Transverse colon (tissue), 4 donors: ENCODE measurements around the gene MTMR10. TPM values are rescaled to one million over a fixed set of nuclear protein-coding genes. Genes with fewer than 3 reads are reported as not detected.

Experiments used
- DNase-seq: peaks from one replicate; pipeline ENCODE4 v3.0.0-alpha.2; 2019
- H3K27ac ChIP-seq, 4 donors: fragments of 200-600 bp; sonication (generic); 2 replicates each; pipeline ENCODE4 v1.5.1; 2016 to 2018; ENCODE audit warnings: inconsistent platforms in 4 of 4
- H3K27me3 ChIP-seq: fragments of 200-600 bp; sonication (generic); 2 replicates; pipeline ENCODE4 v1.5.1; 2017; ENCODE audit warnings: inconsistent platforms
- H3K36me3 ChIP-seq, 4 donors: fragments of 200-600 bp; sonication (generic); 2 replicates each; pipeline ENCODE4 v1.5.1; 2017 to 2019; ENCODE audit warnings: inconsistent platforms in 4 of 4
- H3K4me1 ChIP-seq, 4 donors: fragments of 200-600 bp; sonication (generic); 2 replicates each; pipeline ENCODE4 v1.5.1; 2017 to 2020; ENCODE audit warnings: inconsistent platforms in 4 of 4
- H3K4me3 ChIP-seq, 4 donors: fragments of 200-600 bp; sonication (generic); 1 replicate in 1 of 4; 2 replicates in 3 of 4; pipeline versions ENCODE4 v1.5.1 to v1.6.1; 2017 to 2019; ENCODE audit warnings: inconsistent platforms in 4 of 4
- H3K9me3 ChIP-seq, 2 donors: fragments of 200-600 bp; sonication (generic); 2 replicates each; pipeline ENCODE4 v1.5.1; 2017 to 2019; ENCODE audit warnings: inconsistent platforms in 2 of 2
- CTCF ChIP-seq, 5 experiments: fragments of 200-600 bp in 3 of 5; fragments of 450-650 bp in 2 of 5; sonication (generic) in 3 of 5; IDR thresholded peaks; 1 replicate in 2 of 5; 2 replicates in 3 of 5; pipeline ENCODE4 v1.5.1; 2016 to 2017; ENCODE audit warnings: antibody characterized with exemption in 5 of 5, inconsistent platforms in 3 of 5, mild to moderate bottlenecking in 2 of 5, moderate library complexity in 1 of 5
- EP300 ChIP-seq: sonication (generic); formaldehyde crosslinking; IDR thresholded peaks from one replicate; pipeline ENCODE4 v1.6.1; 2017; ENCODE audit warnings: antibody characterized with exemption, low read depth
- POLR2A ChIP-seq: fragments of 450-650 bp; IDR thresholded peaks from one replicate; pipeline ENCODE4 v1.6.1; 2016; ENCODE audit warnings: antibody characterized with exemption, mild to moderate bottlenecking, moderate library complexity
- POLR2AphosphoS5 ChIP-seq, 3 donors: sonication (generic); formaldehyde crosslinking; IDR thresholded peaks; one replicate each; pipeline ENCODE4 v1.6.1; 2016; ENCODE audit warnings: antibody characterized with exemption in 3 of 3
- WGBS, 2 donors: methylation state at CpG; one replicate each; pipeline ENCODE4 v1.1.5; 2018; ENCODE audit warnings: low coverage in 1 of 2; 5-methylcytosine and 5-hydroxymethylcytosine counted together
- in situ Hi-C, 4 donors: fragments of 200-750 bp; cut with MboI; loops; one replicate each; pipeline versions ENCODE4 v1.15.0 to v1.15.1; 2017; ENCODE audit warnings: low sequenced_read_pairs in 3 of 4, low pct_ligation_motif_present in 1 of 4, low pct_unique_long_range_greater_than_20kb in 1 of 4
- intact Hi-C: fragments of 100-400 bp; cut with DNase I; formaldehyde crosslinking; loops from one replicate; pipeline ENCODE4 v1.15.1; 2023; ENCODE audit warnings: low total_unique reads
- total RNA-seq, 4 donors: library from RNA; depleted of rRNA; stranded (reverse); fragments of >200 nt; gene quantifications; one replicate each; pipeline ENCODE4 v1.1.0, GENCODE V29; 2016

The MTMR10 gene
- total RNA-seq, 4 donors from 2014 or later, result 11.1 to 40.8 (median 32.7) TPM

DNA sequence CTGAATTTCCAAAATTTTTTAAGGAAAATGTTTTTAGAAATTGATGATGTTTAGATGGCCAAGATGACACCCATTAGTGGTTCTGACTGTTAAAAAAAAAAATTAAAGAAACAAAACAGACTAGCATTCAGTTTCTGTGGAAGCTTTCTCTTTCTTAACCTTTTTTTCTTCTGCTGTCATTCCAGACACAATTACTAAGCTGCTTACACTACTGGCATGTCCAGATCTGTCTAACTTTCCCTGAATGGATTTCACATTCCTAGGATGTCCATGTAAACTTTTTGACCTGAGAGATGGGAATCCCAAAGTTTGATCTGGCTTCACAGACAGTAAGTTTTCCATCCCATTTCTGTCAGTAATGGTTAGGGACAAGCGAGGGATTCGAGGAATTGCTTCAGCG is 10.3 kb upstream of the MTMR10 start:
- no peak overlapping the region for H3K27ac ChIP-seq
- no peak overlapping the region for H3K4me3 ChIP-seq
- WGBS, 2 donors, result 94% methylated on average over 3 of the region's 3 CpGs; no CpG with 5 or more reads in 1 of the 2 donors
- no peaks in the 10 kb centered on the region for H3K9me3 ChIP-seq
- in situ Hi-C loops (no loop called here), intact Hi-C loops (no loop called here)
- peaks cover 0 to 3% (median 0%) of the 10 kb centered on the region in 4 donors for H3K4me1 ChIP-seq
- H3K27me3 ChIP-seq, result no peaks in the 10 kb centered on the region
- DNase-seq, result no peak
- no peaks in the 10 kb centered on the region for H3K36me3 ChIP-seq
- TF ChIP-seq POLR2A (no peak), POLR2AphosphoS5 (IDR thresholded peaks at IDR 0.05) (no peak), CTCF (IDR thresholded peaks at IDR 0.05) (no peak), EP300 (no peak)

- WGBS, 2 donors, result 93 to 96% methylated on average over 2 to 3 of the region's 3 CpGs
- H3K27ac ChIP-seq, result no peak overlapping the region
- H3K27me3 ChIP-seq, result no peaks in the 10 kb centered on the region
- DNase-seq, result no peak
- H3K36me3 ChIP-seq, result no peaks in the 10 kb centered on the region
- H3K9me3 ChIP-seq, result no peaks in the 10 kb centered on the region
- intact Hi-C loops (no loop called here), in situ Hi-C loops (no loop called here)
- no peak overlapping the region for H3K4me3 ChIP-seq
- H3K4me1 ChIP-seq, result peaks cover 0 to 3% (median 0%) of the 10 kb centered on the region in 4 donors
- TF ChIP-seq POLR2AphosphoS5 (IDR thresholded peaks at IDR 0.05) (no peak), CTCF (IDR thresholded peaks at IDR 0.05) (no peak), POLR2A (no peak), EP300 (no peak)
Measured at GRCh38 chr15:30999729-31000128, 8.3 kb upstream of the MTMR10 start.

DNA sequence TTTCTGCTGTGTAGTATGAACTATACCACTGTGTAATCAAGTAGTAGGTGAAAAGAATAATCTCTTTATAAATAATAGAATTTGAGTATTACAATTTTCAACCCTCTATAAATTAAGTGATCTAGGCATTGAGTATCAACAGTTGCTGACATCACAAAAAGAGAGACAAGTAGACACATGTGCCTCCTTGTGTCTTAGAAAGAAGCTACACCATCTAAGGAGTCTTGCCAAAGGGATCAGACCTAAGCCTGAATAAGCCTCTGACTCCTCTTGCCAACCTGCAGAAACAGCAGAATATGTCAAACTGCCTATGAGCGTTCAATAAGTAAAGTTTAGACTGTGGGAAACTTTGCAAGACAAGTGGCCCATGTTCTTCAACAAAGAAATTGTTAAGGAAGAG is 5.8 kb upstream of the MTMR10 start:
- Histone ChIP-seq H3K27ac (no peak overlapping the region), H3K36me3 (no peaks in the 10 kb centered on the region), H3K9me3 (no peaks in the 10 kb centered on the region), H3K4me1 (peaks cover 0 to 3% (median 0%) of the 10 kb centered on the region in 4 donors), H3K27me3 (no peaks in the 10 kb centered on the region), H3K4me3 (no peak overlapping the region)
- in situ Hi-C loops, result no loop called here
- WGBS, 2 donors, result 86 to 93% methylated on average over 1 of the region's 1 CpG
- DNase-seq, result no peak
- TF ChIP-seq CTCF (IDR thresholded peaks at IDR 0.05) (no peak), POLR2AphosphoS5 (IDR thresholded peaks at IDR 0.05) (no peak), EP300 (no peak), POLR2A (no peak)
- intact Hi-C loops, result no loop called here

- no peaks in the 10 kb centered on the region for H3K27me3 ChIP-seq
- no peak for DNase-seq
- in situ Hi-C loops (no loop called here), intact Hi-C loops (no loop called here)
- WGBS, 2 donors, result 71 to 82% methylated on average over 4 to 7 of the region's 7 CpGs
- TF ChIP-seq EP300 (no peak), POLR2A (no peak), CTCF (IDR thresholded peaks at IDR 0.05) (no peak), POLR2AphosphoS5 (IDR thresholded peaks at IDR 0.05) (no peak)
- no peaks in the 10 kb centered on the region for H3K9me3 ChIP-seq
- peaks cover 13 to 33% (median 23%) of the 10 kb centered on the region in 4 donors for H3K4me1 ChIP-seq
- peak overlapping the region; percentile 81 to 96 (median 90) for H3K4me3 ChIP-seq
- H3K27ac ChIP-seq, result peak overlapping the region; percentile 97 to 99 (median 98)
- no peaks in the 10 kb centered on the region for H3K36me3 ChIP-seq
Measured at GRCh38 chr15:30992249-30992864, 929 bp upstream of the MTMR10 start.
